ENCODE measurements around the gene CKS1B. TPM values are rescaled to one million over a fixed set of nuclear protein-coding genes. Genes with fewer than 3 reads are reported as not detected.

CKS1B gene
- total and polyA plus RNA-seq, 9 of the 15 experiments (the other 6 are each of a cell fraction or from before 2014, with no cell fraction given): 215 to 1,103 (median 460) TPM

GRCh38 chr1:155003227-155003765 lies 28.8 kb downstream of the CKS1B start (continued):
- TF ChIP-seq IRF9 (tag; IDR thresholded peaks at IDR 0.05): no peak
- TF ChIP-seq SRSF9 (IDR thresholded peaks at IDR 0.05; ENCODE audit: borderline replicate concordance, low read depth, low read length): no peak
- TF ChIP-seq SREBF1 (IDR thresholded peaks at IDR 0.05; ENCODE audit: borderline replicate concordance, low read depth, low read length): no peak
- no peak for TF ChIP-seq POLR3G (IDR thresholded peaks at IDR 0.05; ENCODE audit: extremely low read depth, insufficient read length, insufficient replicate concordance)
- TF ChIP-seq NFIX (CRISPR knock-in tag; IDR thresholded peaks at IDR 0.05; ENCODE audit: low read depth): no peak
- 0 out of 2 replicates have a peak, but pooled peaks have one; percentile 41 for TF ChIP-seq KAT7 (CRISPR knock-in tag; IDR thresholded peaks at IDR 0.05; ENCODE audit: borderline replicate concordance)
- no peak for TF ChIP-seq MTF1 (CRISPR knock-in tag; IDR thresholded peaks at IDR 0.05; ENCODE audit: borderline replicate concordance)
- no peak for TF ChIP-seq LARP7 (IDR thresholded peaks at IDR 0.05)
- no peak for TF ChIP-seq SRSF1 (IDR thresholded peaks at IDR 0.05; ENCODE audit: low read depth, low read length)
- no peak for TF ChIP-seq LEF1 (IDR thresholded peaks at IDR 0.05)
- no peak for TF ChIP-seq SAFB (IDR thresholded peaks at IDR 0.05; ENCODE audit: borderline replicate concordance, low read depth, low read length)
- TF ChIP-seq NCOR1 (IDR thresholded peaks at IDR 0.05): no peak
- TF ChIP-seq FOSL1 (tag; conservative IDR thresholded peaks at IDR 0.05): no peak
- TF ChIP-seq TFAP4 (CRISPR knock-in tag; IDR thresholded peaks at IDR 0.05; ENCODE audit: borderline replicate concordance): peak; percentile 6; the same call in 1 of the 2 replicates
- TF ChIP-seq XRCC4 (IDR thresholded peaks at IDR 0.05; ENCODE audit: extremely low read depth, insufficient read depth, insufficient read length): no peak
- no peak for TF ChIP-seq RAD51 (IDR thresholded peaks at IDR 0.05; ENCODE audit: borderline replicate concordance, low read depth)
- TF ChIP-seq SMAD2 (IDR thresholded peaks at IDR 0.05; ENCODE audit: low read depth, low read length): no peak
- no peak for TF ChIP-seq CCAR2 (IDR thresholded peaks at IDR 0.05; ENCODE audit: low read depth, low read length)
- TF ChIP-seq SFPQ (IDR thresholded peaks at IDR 0.05; ENCODE audit: low read depth, low read length): no peak
- 0 out of 2 replicates have a peak, but pooled peaks have one; percentile 2 for TF ChIP-seq ZBTB2 (IDR thresholded peaks at IDR 0.05)
- no peak for TF ChIP-seq GTF2B (IDR thresholded peaks at IDR 0.05; ENCODE audit: extremely low read depth, insufficient read length)
- no peak for TF ChIP-seq ZNF212 (CRISPR knock-in tag; IDR thresholded peaks at IDR 0.05)
- no peak for TF ChIP-seq TAF7 (tag; IDR thresholded peaks at IDR 0.05)
- TF ChIP-seq GTF2E2 (tag; IDR thresholded peaks at IDR 0.05): no peak
